OCI-LY7 (cell line): Measurements from ENCODE around the gene EIF3F. TPM values are rescaled to one million over a fixed set of nuclear protein-coding genes. Genes with fewer than 3 reads are reported as not detected.

ENCODE experiments used
- BruUV-seq: library from RNA; stranded (reverse); fragments of 400-500 nt; replicated peaks from 2 replicates; lab custom pipeline; 2021; lab: Mats Ljungman, UMichigan
- CTCF ChIA-PET: fragments of 300-600 bp; sonication (Branson Sonifier 250); formaldehyde crosslinking; loops from one replicate; lab custom pipeline; 2022; ENCODE audit warnings: antibody characterized with exemption; ENCODE audit not compliant: unreplicated experiment; lab: Charles Lee
- POLR2A ChIA-PET: fragments of 300-600 bp; sonication (Branson Sonifier 250); formaldehyde crosslinking; loops from one replicate; lab custom pipeline; 2022; ENCODE audit warnings: antibody characterized with exemption; lab: Charles Lee
- DNase-seq: peaks from one replicate; pipeline ENCODE4 v3.0.0-alpha.2; 2015; ENCODE audit warnings: low spot score
- H2AFZ ChIP-seq: fragments of 200-600 bp; sonication (generic), shearing (Covaris generic); 2 replicates; pipeline ENCODE4 v1.6.1; 2014; ENCODE audit warnings: mild to moderate bottlenecking, antibody characterized with exemption, low read length, moderate library complexity
- H3K27ac ChIP-seq: fragments of 200-600 bp; sonication (generic); 2 replicates; pipeline ENCODE4 v1.5.1; 2014; ENCODE audit warnings: mixed run types, low read depth, mild to moderate bottlenecking, moderate library complexity, low read length, inconsistent platforms; ENCODE audit not compliant: poor library complexity, severe bottlenecking
- H3K36me3 ChIP-seq: fragments of 200-600 bp; sonication (generic); 2 replicates; pipeline ENCODE4 v1.6.1; 2014; ENCODE audit warnings: mild to moderate bottlenecking, antibody characterized with exemption, low read length, moderate library complexity, mixed read lengths; ENCODE audit not compliant: insufficient read depth
- H3K4me1 ChIP-seq: fragments of 200-600 bp; sonication (generic); 2 replicates; pipeline ENCODE4 v1.5.1; 2014; ENCODE audit warnings: mild to moderate bottlenecking, low read length; ENCODE audit not compliant: insufficient read depth, poor library complexity, severe bottlenecking
- H3K4me2 ChIP-seq: fragments of 200-600 bp; sonication (generic); 2 replicates; pipeline ENCODE4 v1.6.1; 2014; ENCODE audit warnings: mild to moderate bottlenecking, low read length
- H3K4me3 ChIP-seq: fragments of 200-600 bp; sonication (generic); 2 replicates; pipeline ENCODE4 v1.5.1; 2014; ENCODE audit warnings: mild to moderate bottlenecking, low read depth, low read length; ENCODE audit not compliant: poor library complexity, severe bottlenecking
- H3K79me2 ChIP-seq: fragments of 200-600 bp; sonication (generic); 2 replicates; pipeline ENCODE4 v1.6.1; 2016; ENCODE audit warnings: low read depth, mild to moderate bottlenecking, low read length, moderate library complexity, mixed read lengths; ENCODE audit not compliant: insufficient read depth
- H3K9me2 ChIP-seq: fragments of 200-600 bp; sonication (generic); 2 replicates; pipeline ENCODE4 v1.6.1; 2016; ENCODE audit warnings: mild to moderate bottlenecking, low read length, mixed read lengths; ENCODE audit not compliant: insufficient read depth
- H3K9me3 ChIP-seq: fragments of 200-600 bp; sonication (generic); 2 replicates; pipeline ENCODE4 v1.6.1; 2014; ENCODE audit warnings: mild to moderate bottlenecking, mixed run types, low read length, mixed read lengths
- H4K20me1 ChIP-seq: fragments of 200-600 bp; sonication (generic); 2 replicates; pipeline ENCODE4 v1.6.1; 2014; ENCODE audit warnings: mild to moderate bottlenecking, antibody characterized with exemption, low read length, moderate library complexity, mixed read lengths; ENCODE audit not compliant: insufficient read depth
- CTCF ChIP-seq: fragments of 200-600 bp; sonication (generic); conservative IDR thresholded peaks from 2 replicates; pipeline ENCODE4 v1.5.1; 2014; ENCODE audit warnings: mild to moderate bottlenecking, antibody characterized with exemption, low read length, moderate library complexity, mixed read lengths
- EZH2phosphoT487 ChIP-seq: fragments of 200-600 bp; sonication (generic); IDR thresholded peaks from 2 replicates; pipeline ENCODE4 v1.6.1; 2018; ENCODE audit warnings: low read depth, borderline replicate concordance, mild to moderate bottlenecking, mixed run types, antibody characterized with exemption, low read length, moderate library complexity, mixed read lengths
- intact Hi-C: fragments of 100-400 bp; cut with micrococcal nuclease; formaldehyde crosslinking; loops from one replicate; pipeline ENCODE4 v1.10.0; 2022; ENCODE audit not compliant: unreplicated experiment
- small RNA-seq: library from RNA; depleted of rRNA; stranded (forward); fragments of <200 nt; gene quantifications from one replicate; pipeline ENCODE3, GENCODE V24; 2014
- total RNA-seq, 2 experiments: library from RNA; depleted of rRNA in 1 of 2; stranded (reverse); fragments of >200 nt in 1 of 2; shearing (Covaris generic) in 1 of 2; gene quantifications; 2 replicates each; pipeline ENCODE4 v1.2.3, GENCODE V29; 2014 to 2022

EIF3F gene
- total RNA-seq, 2 experiments from 2014 or later, result 367 to 376 TPM

- Histone ChIP-seq H3K4me3 (no peak overlapping the region), H3K9me3 (no peaks in the 10 kb centered on the region), H3K27ac (no peak overlapping the region), H3K36me3 (no peaks in the 10 kb centered on the region), H3K4me1 (no peaks in the 10 kb centered on the region), H4K20me1 (no peaks in the 10 kb centered on the region), H2AFZ (no peak overlapping the region), H3K9me2 (no peaks in the 10 kb centered on the region), H3K4me2 (no peak overlapping the region), H3K79me2 (no peaks in the 10 kb centered on the region)
- BruUV-seq, result no TSS peak
- intact Hi-C loops, result no loop called here
- ChIA-PET CTCF (no interaction called here), POLR2A (interaction anchor here (0.6 kb wide), 1 partner anchor 50 kb away, joined by 4 read pairs; no protein-coding TSS in a partner anchor)
- no peak for DNase-seq
- TF ChIP-seq EZH2phosphoT487 (no peak), CTCF (no peak)
Measured at GRCh38 chr11:8049084-8049483, 61.9 kb downstream of the EIF3F start.

Small RNA genes within 50 kb of the gene (small RNA-seq; reads per million reads assigned to genes)
- gene COX6CP5, result not detected

Other genes with a start within 250 kb of the EIF3F start
- gene OR5P2, start 190.4 kb upstream of the EIF3F start, total RNA-seq (2014; rRNA removed; shearing (Covaris generic)), result not detected in 2 replicates
- not detected in 2 replicates for gene OR5P2, start 190.4 kb upstream of the EIF3F start, total RNA-seq (2022)
- not detected in 2 replicates for gene OR5P3, start 156.5 kb upstream of the EIF3F start, total RNA-seq (2014; rRNA removed; shearing (Covaris generic))
- not detected in 2 replicates for gene OR5P3, start 156.5 kb upstream of the EIF3F start, total RNA-seq (2022)
- not detected in 2 replicates for gene OR10A6, start 56.1 kb upstream of the EIF3F start, total RNA-seq (2014; rRNA removed; shearing (Covaris generic))
- not detected in 2 replicates for gene OR10A6, start 56.1 kb upstream of the EIF3F start, total RNA-seq (2022)
- not detected in 2 replicates for gene OR10A3, start 45.6 kb upstream of the EIF3F start, total RNA-seq (2014; rRNA removed; shearing (Covaris generic))
- gene OR10A3, start 45.6 kb upstream of the EIF3F start, total RNA-seq (2022), result not detected in 2 replicates
- gene NLRP10, start 21.9 kb upstream of the EIF3F start, total RNA-seq (2014; rRNA removed; shearing (Covaris generic)), result not detected in 2 replicates
- gene NLRP10, start 21.9 kb upstream of the EIF3F start, total RNA-seq (2022), result not detected in 2 replicates
- gene TUB, start 93.9 kb downstream of the EIF3F start, total RNA-seq (2014; rRNA removed; shearing (Covaris generic)), result not detected in 2 replicates
- gene TUB, start 93.9 kb downstream of the EIF3F start, total RNA-seq (2022), result not detected in 2 replicates
- gene RIC3, start 181.7 kb downstream of the EIF3F start, total RNA-seq (2014; rRNA removed; shearing (Covaris generic)), result not detected in 2 replicates
- not detected in 2 replicates for gene RIC3, start 181.7 kb downstream of the EIF3F start, total RNA-seq (2022)